Activated T-cell treated with anti-CD3 and anti-CD28 coated beads for 4 hours (primary cell): ENCODE measurements around the gene ANKRD42.
"Not testable (repeated sequence)": the region's sequence is repeated elsewhere in the genome, so short reads cannot be mapped to it uniquely, and the experiment has no call there.

Experiments
- DNase-seq: peaks from one replicate; pipeline ENCODE4 v3.0.0-alpha.2; 2020

The ANKRD42 gene

GRCh38 chr11:83249445-83249844 lies 55.9 kb downstream of the ANKRD42 start:
- no peak for DNase-seq

- DNase-seq, result no peak
These were observed 56.6 kb downstream of the ANKRD42 start for GRCh38 chr11:83249972-83250593.

GRCh38 chr11:83252266-83252665 lies 58.8 kb downstream of the ANKRD42 start:
- DNase-seq, result no peak

GRCh38 chr11:83252941-83253340 lies 59.4 kb downstream of the ANKRD42 start:
- DNase-seq, result no peak

- DNase-seq, result no peak
These were observed 61.9 kb downstream of the ANKRD42 start for GRCh38 chr11:83255366-83255765.

GRCh38 chr11:83256602-83257340 lies 63.3 kb downstream of the ANKRD42 start:
- DNase-seq, result no peak

GRCh38 chr11:83257761-83258168 lies 64.3 kb downstream of the ANKRD42 start:
- DNase-seq, result no peak

- no peak for DNase-seq
These were observed 66.0 kb downstream of the ANKRD42 start for GRCh38 chr11:83259559-83259958.

- DNase-seq, result no peak
These were observed 71.8 kb downstream of the ANKRD42 start for GRCh38 chr11:83265331-83265730.

- DNase-seq, result not testable (repeated sequence)
These were observed 75.6 kb downstream of the ANKRD42 start for GRCh38 chr11:83269080-83269479.

- DNase-seq, result not testable (repeated sequence)
These were observed 78.2 kb downstream of the ANKRD42 start for GRCh38 chr11:83271734-83272133.

GRCh38 chr11:83272627-83273026 lies 79.1 kb downstream of the ANKRD42 start:
- DNase-seq, result no peak

GRCh38 chr11:83275888-83276641 lies 82.6 kb downstream of the ANKRD42 start:
- no peak for DNase-seq

GRCh38 chr11:83278351-83278750 lies 84.8 kb downstream of the ANKRD42 start:
- DNase-seq, result no peak

- no peak for DNase-seq
These were observed 86.7 kb downstream of the ANKRD42 start for GRCh38 chr11:83280256-83280655.

- DNase-seq, result no peak
These were observed 88.7 kb downstream of the ANKRD42 start for GRCh38 chr11:83282084-83282716.

GRCh38 chr11:83284501-83285150 lies 91.1 kb downstream of the ANKRD42 start:
- DNase-seq, result no peak

- DNase-seq, result no peak
These were observed 91.7 kb downstream of the ANKRD42 start for GRCh38 chr11:83285151-83285770.

GRCh38 chr11:83285771-83286528 lies 92.4 kb downstream of the ANKRD42 start, which contains the start of gene CCDC90B:
TSS of gene CCDC90B (minus strand) at chr11:83286367. CDS start at chr11:83285972, 395 bp downstream.
- peak; percentile 87 for DNase-seq

GRCh38 chr11:83287631-83288030 lies 94.1 kb downstream of the ANKRD42 start:
- DNase-seq, result no peak

- peak; percentile 25 for DNase-seq
These were observed 99.4 kb downstream of the ANKRD42 start for GRCh38 chr11:83292709-83293456.
